ENCODE results near the gene HIVEP1. TPM values are rescaled to one million over a fixed set of nuclear protein-coding genes. Genes with fewer than 3 reads are reported as not detected.

The HIVEP1 gene
- total RNA-seq, 1 experiment from 2014 or later: 24.3 TPM

DNA sequence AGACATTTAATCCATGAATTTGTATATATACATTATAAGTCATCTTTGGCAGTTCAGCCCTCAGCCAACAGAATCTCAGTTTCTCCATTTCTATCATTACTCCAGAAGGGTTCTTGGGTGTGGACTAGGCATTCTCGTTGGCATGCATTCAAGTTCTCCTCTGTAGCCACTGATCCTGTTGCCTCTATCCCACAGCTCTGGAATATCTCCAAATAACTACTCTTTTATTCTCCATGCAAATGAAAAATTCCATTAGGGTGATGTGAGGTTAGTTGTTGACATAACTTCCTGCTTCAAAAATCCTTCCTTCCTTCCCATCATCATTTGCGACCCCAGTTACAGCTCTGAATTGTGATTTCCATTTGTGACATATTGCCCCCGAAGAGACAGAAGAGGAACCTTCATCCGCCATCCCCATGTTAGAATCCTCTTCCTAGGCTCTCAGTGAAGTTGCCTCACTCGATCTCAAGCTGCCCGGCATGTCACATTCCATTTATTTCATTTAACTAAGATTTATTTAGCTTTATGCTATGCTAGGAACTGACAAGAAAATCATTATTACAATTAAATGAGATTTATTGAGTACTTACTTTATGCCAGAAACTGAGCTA lies 184.3 kb downstream of the HIVEP1 start (continued):
- TF ChIP-seq, protein P1, sequence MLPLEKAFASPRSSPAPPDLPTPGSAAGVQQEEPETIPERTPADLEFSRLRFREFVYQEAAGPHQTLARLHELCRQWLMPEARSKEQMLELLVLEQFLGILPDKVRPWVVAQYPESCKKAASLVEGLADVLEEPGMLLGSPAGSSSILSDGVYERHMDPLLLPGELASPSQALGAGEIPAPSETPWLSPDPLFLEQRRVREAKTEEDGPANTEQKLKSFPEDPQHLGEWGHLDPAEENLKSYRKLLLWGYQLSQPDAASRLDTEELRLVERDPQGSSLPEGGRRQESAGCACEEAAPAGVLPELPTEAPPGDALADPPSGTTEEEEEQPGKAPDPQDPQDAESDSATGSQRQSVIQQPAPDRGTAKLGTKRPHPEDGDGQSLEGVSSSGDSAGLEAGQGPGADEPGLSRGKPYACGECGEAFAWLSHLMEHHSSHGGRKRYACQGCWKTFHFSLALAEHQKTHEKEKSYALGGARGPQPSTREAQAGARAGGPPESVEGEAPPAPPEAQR (CRISPR knock-in tag; IDR thresholded peaks at IDR 0.05): no peak
- TF ChIP-seq HMGA2 (CRISPR knock-in tag; IDR thresholded peaks at IDR 0.05): no peak
- no peak for TF ChIP-seq ESRRA (CRISPR knock-in tag; IDR thresholded peaks at IDR 0.05; ENCODE audit: borderline replicate concordance)
- no peak for TF ChIP-seq JUN (CRISPR knock-in tag; IDR thresholded peaks at IDR 0.05)

DNA sequence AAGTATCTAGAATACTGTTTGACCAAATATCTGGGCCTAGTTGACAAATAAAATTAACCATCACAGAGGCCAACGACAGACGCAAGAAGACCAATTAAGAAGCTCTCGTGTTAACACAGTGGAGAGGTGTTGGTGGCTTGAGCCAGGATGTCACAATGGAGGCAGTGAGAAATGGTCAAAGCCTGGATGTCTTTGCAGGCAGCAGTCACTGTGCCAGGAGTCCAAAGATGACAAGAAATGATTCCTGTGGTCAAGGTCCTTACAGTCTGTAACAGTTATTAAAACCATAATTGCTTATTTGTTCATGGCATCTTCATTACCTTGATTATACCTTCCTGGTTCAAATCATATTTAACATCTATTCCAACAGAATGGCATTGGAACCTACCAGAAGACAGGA lies 186.7 kb downstream of the HIVEP1 start:
- no peaks in the 10 kb centered on the region for H3K27me3 Mint-ChIP-seq (ENCODE audit: low read depth)
- no peak for TF ChIP-seq ZNF317 (CRISPR knock-in tag; IDR thresholded peaks at IDR 0.05; ENCODE audit: borderline replicate concordance, low read depth)
- no peak for TF ChIP-seq PRRX2 (CRISPR knock-in tag; IDR thresholded peaks at IDR 0.05)
- TF ChIP-seq NFATC4 (CRISPR knock-in tag; IDR thresholded peaks at IDR 0.05): no peak
- no peak for TF ChIP-seq JAZF1 (CRISPR knock-in tag; IDR thresholded peaks at IDR 0.05)
- TF ChIP-seq IRF2 (CRISPR knock-in tag; IDR thresholded peaks at IDR 0.05; ENCODE audit: borderline replicate concordance, low read depth): no peak
- TF ChIP-seq, protein P2, sequence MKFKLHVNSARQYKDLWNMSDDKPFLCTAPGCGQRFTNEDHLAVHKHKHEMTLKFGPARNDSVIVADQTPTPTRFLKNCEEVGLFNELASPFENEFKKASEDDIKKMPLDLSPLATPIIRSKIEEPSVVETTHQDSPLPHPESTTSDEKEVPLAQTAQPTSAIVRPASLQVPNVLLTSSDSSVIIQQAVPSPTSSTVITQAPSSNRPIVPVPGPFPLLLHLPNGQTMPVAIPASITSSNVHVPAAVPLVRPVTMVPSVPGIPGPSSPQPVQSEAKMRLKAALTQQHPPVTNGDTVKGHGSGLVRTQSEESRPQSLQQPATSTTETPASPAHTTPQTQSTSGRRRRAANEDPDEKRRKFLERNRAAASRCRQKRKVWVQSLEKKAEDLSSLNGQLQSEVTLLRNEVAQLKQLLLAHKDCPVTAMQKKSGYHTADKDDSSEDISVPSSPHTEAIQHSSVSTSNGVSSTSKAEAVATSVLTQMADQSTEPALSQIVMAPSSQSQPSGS (CRISPR knock-in tag; IDR thresholded peaks at IDR 0.05; ENCODE audit: borderline replicate concordance, low read depth): no peak
- TF ChIP-seq HMGA2 (CRISPR knock-in tag; IDR thresholded peaks at IDR 0.05): no peak
- no peak for TF ChIP-seq ZNF416 (CRISPR knock-in tag; IDR thresholded peaks at IDR 0.05)
- no peak for TF ChIP-seq FOXK1 (CRISPR knock-in tag; IDR thresholded peaks at IDR 0.05)
- no peak for TF ChIP-seq GRHL2 (CRISPR knock-in tag; IDR thresholded peaks at IDR 0.05; ENCODE audit: insufficient replicate concordance, severe bottlenecking)
- no peak for TF ChIP-seq ATF1 (CRISPR knock-in tag; IDR thresholded peaks at IDR 0.05)
- TF ChIP-seq NR3C1 (CRISPR knock-in tag; conservative IDR thresholded peaks at IDR 0.05; ENCODE audit: low read depth): no peak
- TF ChIP-seq, protein P3, sequence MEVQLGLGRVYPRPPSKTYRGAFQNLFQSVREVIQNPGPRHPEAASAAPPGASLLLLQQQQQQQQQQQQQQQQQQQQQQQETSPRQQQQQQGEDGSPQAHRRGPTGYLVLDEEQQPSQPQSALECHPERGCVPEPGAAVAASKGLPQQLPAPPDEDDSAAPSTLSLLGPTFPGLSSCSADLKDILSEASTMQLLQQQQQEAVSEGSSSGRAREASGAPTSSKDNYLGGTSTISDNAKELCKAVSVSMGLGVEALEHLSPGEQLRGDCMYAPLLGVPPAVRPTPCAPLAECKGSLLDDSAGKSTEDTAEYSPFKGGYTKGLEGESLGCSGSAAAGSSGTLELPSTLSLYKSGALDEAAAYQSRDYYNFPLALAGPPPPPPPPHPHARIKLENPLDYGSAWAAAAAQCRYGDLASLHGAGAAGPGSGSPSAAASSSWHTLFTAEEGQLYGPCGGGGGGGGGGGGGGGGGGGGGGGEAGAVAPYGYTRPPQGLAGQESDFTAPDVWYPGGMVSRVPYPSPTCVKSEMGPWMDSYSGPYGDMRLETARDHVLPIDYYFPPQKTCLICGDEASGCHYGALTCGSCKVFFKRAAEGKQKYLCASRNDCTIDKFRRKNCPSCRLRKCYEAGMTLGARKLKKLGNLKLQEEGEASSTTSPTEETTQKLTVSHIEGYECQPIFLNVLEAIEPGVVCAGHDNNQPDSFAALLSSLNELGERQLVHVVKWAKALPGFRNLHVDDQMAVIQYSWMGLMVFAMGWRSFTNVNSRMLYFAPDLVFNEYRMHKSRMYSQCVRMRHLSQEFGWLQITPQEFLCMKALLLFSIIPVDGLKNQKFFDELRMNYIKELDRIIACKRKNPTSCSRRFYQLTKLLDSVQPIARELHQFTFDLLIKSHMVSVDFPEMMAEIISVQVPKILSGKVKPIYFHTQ (CRISPR knock-in tag; IDR thresholded peaks at IDR 0.05): no peak
- TF ChIP-seq, protein P4, sequence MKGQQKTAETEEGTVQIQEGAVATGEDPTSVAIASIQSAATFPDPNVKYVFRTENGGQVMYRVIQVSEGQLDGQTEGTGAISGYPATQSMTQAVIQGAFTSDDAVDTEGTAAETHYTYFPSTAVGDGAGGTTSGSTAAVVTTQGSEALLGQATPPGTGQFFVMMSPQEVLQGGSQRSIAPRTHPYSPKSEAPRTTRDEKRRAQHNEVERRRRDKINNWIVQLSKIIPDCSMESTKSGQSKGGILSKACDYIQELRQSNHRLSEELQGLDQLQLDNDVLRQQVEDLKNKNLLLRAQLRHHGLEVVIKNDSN (CRISPR knock-in tag; IDR thresholded peaks at IDR 0.05): no peak
- TF ChIP-seq, protein P5, sequence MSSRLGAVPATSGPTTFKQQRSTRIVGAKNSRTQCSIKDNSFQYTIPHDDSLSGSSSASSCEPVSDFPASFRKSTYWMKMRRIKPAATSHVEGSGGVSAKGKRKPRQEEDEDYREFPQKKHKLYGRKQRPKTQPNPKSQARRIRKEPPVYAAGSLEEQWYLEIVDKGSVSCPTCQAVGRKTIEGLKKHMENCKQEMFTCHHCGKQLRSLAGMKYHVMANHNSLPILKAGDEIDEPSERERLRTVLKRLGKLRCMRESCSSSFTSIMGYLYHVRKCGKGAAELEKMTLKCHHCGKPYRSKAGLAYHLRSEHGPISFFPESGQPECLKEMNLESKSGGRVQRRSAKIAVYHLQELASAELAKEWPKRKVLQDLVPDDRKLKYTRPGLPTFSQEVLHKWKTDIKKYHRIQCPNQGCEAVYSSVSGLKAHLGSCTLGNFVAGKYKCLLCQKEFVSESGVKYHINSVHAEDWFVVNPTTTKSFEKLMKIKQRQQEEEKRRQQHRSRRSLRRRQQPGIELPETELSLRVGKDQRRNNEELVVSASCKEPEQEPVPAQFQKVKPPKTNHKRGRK (CRISPR knock-in tag; IDR thresholded peaks at IDR 0.05; ENCODE audit: borderline replicate concordance): no peak
- ATAC-seq (no peak), DNase-seq (ENCODE audit: low spot score) (no peak)
- peaks cover 10% of the 10 kb centered on the region for H3K4me1 Mint-ChIP-seq
- POLR2A ChIA-PET: no interaction called here
- no peak overlapping the region for H3K27ac Mint-ChIP-seq
- no peak overlapping the region for H3K4me3 Mint-ChIP-seq
- H3K36me3 Mint-ChIP-seq: no peaks in the 10 kb centered on the region
- CTCF ChIA-PET: no interaction called here
- H3K9me3 Mint-ChIP-seq: no peaks in the 10 kb centered on the region

Data from WTC11 (cell line).